ENCODE data around the gene TUSC2. TPM values are rescaled to one million over a fixed set of nuclear protein-coding genes. Genes with fewer than 3 reads are reported as not detected.

TUSC2 gene
- total RNA-seq, 1 experiment from 2014 or later = 34.0 TPM

GRCh38 chr3:50358355-50358910 is 30.4 kb upstream of the TUSC2 start:
- ChIA-PET POLR2A (no interaction called here), CTCF (no interaction called here), RAD21 (ENCODE audit: low non-redundant PET in 1 of 2, low total read pairs in 2 of 2, uncharacterized antibody in 2 of 2, unreplicated experiment in 2 of 2) (no interaction called here)
- H3K9me3 ChIP-seq (ENCODE audit: control insufficient read depth in 1 of 2, insufficient read depth in 1 of 2, low read depth in 1 of 2, low read length in 2 of 2) = no peaks in the 10 kb centered on the region
- peaks cover 9 to 36% of the 10 kb centered on the region in 2 experiments; a peak in 3 of 4 replicates for H3K4me1 ChIP-seq (ENCODE audit: control insufficient read depth in 1 of 2, insufficient read depth in 2 of 2, low read length in 2 of 2)
- no peak overlapping the region for H2AFZ ChIP-seq (ENCODE audit: low read depth, low read length, poor library complexity, severe bottlenecking)
- H3K4me2 ChIP-seq (ENCODE audit: low read length) = peak overlapping the region; percentile 89
- TF ChIP-seq ATF3 (IDR thresholded peaks at IDR 0.05) (no peak), YY1 (IDR thresholded peaks at IDR 0.05; ENCODE audit: extremely low read depth, insufficient replicate concordance, low read depth, low read length) (no peak), ZBTB33 (IDR thresholded peaks at IDR 0.05; ENCODE audit: extremely low read depth, insufficient replicate concordance, low read length) (no peak), EZH2 (IDR thresholded peaks at IDR 0.05) (no peak), POLR2AphosphoS5 (IDR thresholded peaks at IDR 0.05; ENCODE audit: low read depth, low read length) (no peak), RAD21 (IDR thresholded peaks at IDR 0.05; ENCODE audit: low read depth) (no peak), CEBPB (IDR thresholded peaks at IDR 0.05; ENCODE audit: low read depth) (no peak), CTCF (IDR thresholded peaks at IDR 0.05 in 2 of 3, conservative IDR thresholded peaks at IDR 0.05 in 1 of 3; ENCODE audit: borderline replicate concordance in 1 of 3, insufficient read depth in 1 of 3, low read depth in 2 of 3, low read length in 2 of 3) (no peak), FOSL1 (IDR thresholded peaks at IDR 0.05; ENCODE audit: low read depth) (no peak), REST (IDR thresholded peaks at IDR 0.05; ENCODE audit: low read depth) (no peak), ZNF274 (IDR thresholded peaks at IDR 0.05; ENCODE audit: low read depth, low read length) (no peak), SP1 (IDR thresholded peaks at IDR 0.05; ENCODE audit: low read depth) (no peak), TCF7L2 (IDR thresholded peaks at IDR 0.05; ENCODE audit: borderline replicate concordance, extremely low read depth, insufficient read depth, insufficient read length) (no peak), POLR2A (IDR thresholded peaks at IDR 0.05; ENCODE audit: borderline replicate concordance, extremely low read depth, insufficient read depth, insufficient read length) (no peak), EZH2phosphoT487 (IDR thresholded peaks at IDR 0.05; ENCODE audit: borderline replicate concordance) (no peak), MAX (IDR thresholded peaks at IDR 0.05) (no peak), ELF1 (IDR thresholded peaks at IDR 0.05; ENCODE audit: borderline replicate concordance, low read depth) (no peak), SRF (IDR thresholded peaks at IDR 0.05; ENCODE audit: low read depth) (no peak)
- ATAC-seq (no peak), DNase-seq (ENCODE audit: low read depth, low spot score) (no peak)
- no peaks in the 10 kb centered on the region for H3K27me3 ChIP-seq (ENCODE audit: insufficient read depth, low read length)
- intact Hi-C loops (cut with micrococcal nuclease) = loop anchor here (10.0 kb wide), 1 partner anchor 1026 kb away; the partner anchor contains the start of gene MANF
- peaks cover 14 to 23% of the 10 kb centered on the region in 2 experiments; a peak in 3 of 4 replicates for H3K36me3 ChIP-seq (ENCODE audit: control insufficient read depth in 1 of 2, insufficient read depth in 2 of 2, low read length in 2 of 2)
- no TSS peak for BruUV-seq (replicated peaks)
- no peaks in the 10 kb centered on the region for H3K9me2 ChIP-seq (ENCODE audit: insufficient read depth)
- H3K4me3 ChIP-seq (replicated peaks in 1 of 2; ENCODE audit: low read depth in 1 of 2, low read length in 2 of 2) = peak overlapping the region; percentile 83 to 87
- H3K9ac ChIP-seq (ENCODE audit: low read length) = peak overlapping the region; percentile 91
- H4K20me1 ChIP-seq (ENCODE audit: insufficient read depth) = no peaks in the 10 kb centered on the region
- peak overlapping the region; percentile 82 for H3K27ac ChIP-seq (ENCODE audit: low read depth, low read length)
- H3K79me2 ChIP-seq (ENCODE audit: insufficient read depth, low read length) = peaks cover 45% of the 10 kb centered on the region
